ENCODE results near the gene PLIN5.

Gene PLIN5

DNA sequence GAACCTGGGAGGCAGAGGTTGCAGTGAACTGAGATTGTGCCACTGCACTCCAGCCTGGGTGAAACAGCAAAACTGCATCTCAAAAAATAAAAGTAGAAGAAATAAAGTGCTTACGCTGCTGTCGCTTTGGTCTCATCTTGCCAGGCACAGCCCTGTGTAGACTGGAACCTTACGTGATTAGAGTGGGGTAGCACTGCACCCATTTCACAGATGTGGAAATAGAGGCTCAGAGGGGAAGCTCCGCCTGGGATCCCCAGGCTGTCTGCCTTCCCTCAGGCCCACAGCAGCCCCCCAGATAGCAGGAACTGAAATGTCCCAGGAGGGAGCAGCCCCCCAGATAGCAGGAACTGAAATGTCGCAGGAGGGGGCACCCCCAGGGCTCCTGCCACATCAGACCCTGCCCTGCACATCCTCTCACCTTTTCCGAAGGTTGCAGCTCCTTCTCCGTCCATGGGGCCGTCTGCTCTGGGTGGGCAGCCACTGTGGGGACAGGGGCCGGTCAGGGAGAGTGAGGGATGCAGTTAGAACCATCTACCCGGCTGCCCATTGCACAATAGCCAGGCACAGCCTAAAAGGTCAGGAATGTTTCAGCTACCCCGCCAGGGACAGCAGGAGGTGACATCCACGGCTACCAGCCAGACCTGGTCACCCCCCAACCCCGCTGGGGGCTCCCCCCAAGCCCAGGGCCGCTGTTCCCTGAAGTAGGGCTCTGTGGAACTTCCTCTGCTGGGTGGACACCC is 18.7 kb downstream of the PLIN5 start:
- TF ChIP-seq POLR2AphosphoS5 (IDR thresholded peaks at IDR 0.05; ENCODE audit: low read depth, low read length) (no peak), POLR2A (IDR thresholded peaks at IDR 0.05; ENCODE audit: low read depth, low read length) (no peak), TAF1 (IDR thresholded peaks at IDR 0.05; ENCODE audit: borderline replicate concordance, low read depth, low read length) (no peak)
- no peak for DNase-seq (ENCODE audit: insufficient read length)
- no peak for FAIRE-seq

GRCh38 chr19:4515732-4516131 is 19.3 kb downstream of the PLIN5 start:
- FAIRE-seq (no peak), DNase-seq (ENCODE audit: insufficient read length) (no peak)
- TF ChIP-seq POLR2A (IDR thresholded peaks at IDR 0.05; ENCODE audit: low read depth, low read length) = no peak
- no peak for TF ChIP-seq TAF1 (IDR thresholded peaks at IDR 0.05; ENCODE audit: borderline replicate concordance, low read depth, low read length)
- TF ChIP-seq POLR2AphosphoS5 (IDR thresholded peaks at IDR 0.05; ENCODE audit: low read depth, low read length) = no peak

- DNase-seq (ENCODE audit: insufficient read length) (no peak), FAIRE-seq (no peak)
- TF ChIP-seq POLR2AphosphoS5 (IDR thresholded peaks at IDR 0.05; ENCODE audit: low read depth, low read length) (no peak), TAF1 (IDR thresholded peaks at IDR 0.05; ENCODE audit: borderline replicate concordance, low read depth, low read length) (no peak), POLR2A (IDR thresholded peaks at IDR 0.05; ENCODE audit: low read depth, low read length) (no peak)
These were observed 21.8 kb downstream of the PLIN5 start for GRCh38 chr19:4513248-4513647.

DNA sequence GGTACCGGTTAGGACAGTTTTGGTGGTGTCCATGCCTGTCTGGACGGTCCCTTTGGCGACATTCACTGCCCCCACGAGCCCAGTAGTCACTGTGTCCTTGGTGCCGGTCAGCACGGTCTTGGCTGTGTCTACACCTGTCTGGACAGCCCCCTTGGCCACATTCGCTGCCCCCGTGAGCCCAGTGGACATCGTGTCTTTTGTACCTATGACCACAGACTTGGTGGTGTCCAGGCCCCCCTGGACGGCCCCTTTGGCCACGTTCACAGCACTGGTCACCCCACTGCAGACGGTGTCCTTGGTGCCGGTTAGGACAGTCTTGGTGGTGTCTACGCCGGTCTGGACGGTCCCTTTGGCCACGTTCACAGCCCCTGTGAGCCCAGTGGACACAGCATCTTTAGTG is 23.0 kb downstream of the PLIN5 start:
- TF ChIP-seq POLR2AphosphoS5 (IDR thresholded peaks at IDR 0.05; ENCODE audit: low read depth, low read length) (no peak), POLR2A (IDR thresholded peaks at IDR 0.05; ENCODE audit: low read depth, low read length) (no peak)
- DNase-seq (ENCODE audit: insufficient read length) (no peak), FAIRE-seq (no peak)

- TF ChIP-seq POLR2A (IDR thresholded peaks at IDR 0.05; ENCODE audit: low read depth, low read length) = no peak
- TF ChIP-seq TAF1 (IDR thresholded peaks at IDR 0.05; ENCODE audit: borderline replicate concordance, low read depth, low read length) = no peak
- TF ChIP-seq POLR2AphosphoS5 (IDR thresholded peaks at IDR 0.05; ENCODE audit: low read depth, low read length) = no peak
- DNase-seq (ENCODE audit: insufficient read length) (no peak), FAIRE-seq (no peak)
These were observed 23.5 kb downstream of the PLIN5 start for GRCh38 chr19:4511300-4512054.

GRCh38 chr19:4510435-4511255 is 24.4 kb downstream of the PLIN5 start:
- no peak for FAIRE-seq
- TF ChIP-seq TAF1 (IDR thresholded peaks at IDR 0.05; ENCODE audit: borderline replicate concordance, low read depth, low read length) = no peak
- TF ChIP-seq POLR2A (IDR thresholded peaks at IDR 0.05; ENCODE audit: low read depth, low read length) = no peak
- no peak for TF ChIP-seq POLR2AphosphoS5 (IDR thresholded peaks at IDR 0.05; ENCODE audit: low read depth, low read length)

DNA sequence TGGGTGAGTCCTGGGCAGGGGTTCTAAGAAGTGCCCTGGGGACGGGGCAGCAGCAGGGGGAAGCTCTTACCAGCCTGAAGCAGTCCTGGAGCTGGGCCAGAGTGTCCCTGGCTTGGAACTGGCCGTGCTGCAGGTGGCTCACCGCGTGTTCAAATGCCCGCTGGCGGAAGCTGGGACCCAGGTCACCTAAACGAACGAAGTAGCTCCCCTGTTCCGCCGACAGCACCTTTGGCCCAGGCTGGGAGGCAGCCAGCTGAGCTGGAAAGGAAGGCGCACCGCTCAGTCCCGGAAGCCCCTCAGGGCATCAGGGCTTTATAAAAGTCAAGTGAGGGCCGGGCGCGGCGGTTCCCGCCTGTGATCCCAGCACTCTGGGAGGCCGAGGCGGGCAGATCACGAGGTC is 26.3 kb downstream of the PLIN5 start:
- DNase-seq (ENCODE audit: insufficient read length) = no peak
- no peak for FAIRE-seq
- no peak for TF ChIP-seq TAF1 (IDR thresholded peaks at IDR 0.05; ENCODE audit: borderline replicate concordance, low read depth, low read length)
- no peak for TF ChIP-seq POLR2A (IDR thresholded peaks at IDR 0.05; ENCODE audit: low read depth, low read length)

More at GRCh38 chr19:4510435-4511255, 24.4 kb downstream of the PLIN5 start:
- DNase-seq (ENCODE audit: insufficient read length) = no peak

DNA sequence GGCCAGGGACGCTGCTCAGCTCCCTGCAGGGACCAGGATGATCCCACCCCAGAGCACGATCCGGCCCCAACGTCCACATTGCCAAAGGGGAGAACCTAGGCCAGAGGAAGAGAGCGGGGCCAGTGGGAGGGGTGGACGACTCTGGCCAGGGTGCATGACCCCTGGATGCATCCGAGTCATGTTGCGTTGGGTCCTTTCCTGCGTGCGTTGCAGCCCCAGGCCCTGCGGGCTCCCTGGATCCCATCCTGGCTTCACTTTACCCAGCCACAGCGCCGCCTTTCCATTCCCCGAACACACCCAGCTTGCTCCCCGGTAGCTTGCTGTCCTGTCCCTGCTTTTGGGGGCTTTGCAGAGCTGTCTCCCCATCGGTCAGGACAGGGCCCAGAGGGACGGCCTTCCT is 27.2 kb downstream of the PLIN5 start:
- DNase-seq (ENCODE audit: insufficient read length) (no peak), FAIRE-seq (no peak)
- TF ChIP-seq POLR2A (IDR thresholded peaks at IDR 0.05; ENCODE audit: low read depth, low read length) (no peak), POLR2AphosphoS5 (IDR thresholded peaks at IDR 0.05; ENCODE audit: low read depth, low read length) (no peak), TAF1 (IDR thresholded peaks at IDR 0.05; ENCODE audit: borderline replicate concordance, low read depth, low read length) (no peak)

- FAIRE-seq (no peak), DNase-seq (ENCODE audit: insufficient read length) (no peak)
- TF ChIP-seq POLR2AphosphoS5 (IDR thresholded peaks at IDR 0.05; ENCODE audit: low read depth, low read length) = no peak
- no peak for TF ChIP-seq POLR2A (IDR thresholded peaks at IDR 0.05; ENCODE audit: low read depth, low read length)
- TF ChIP-seq TAF1 (IDR thresholded peaks at IDR 0.05; ENCODE audit: borderline replicate concordance, low read depth, low read length) = no peak
These were observed 27.9 kb downstream of the PLIN5 start for GRCh38 chr19:4507150-4507452.

DNA sequence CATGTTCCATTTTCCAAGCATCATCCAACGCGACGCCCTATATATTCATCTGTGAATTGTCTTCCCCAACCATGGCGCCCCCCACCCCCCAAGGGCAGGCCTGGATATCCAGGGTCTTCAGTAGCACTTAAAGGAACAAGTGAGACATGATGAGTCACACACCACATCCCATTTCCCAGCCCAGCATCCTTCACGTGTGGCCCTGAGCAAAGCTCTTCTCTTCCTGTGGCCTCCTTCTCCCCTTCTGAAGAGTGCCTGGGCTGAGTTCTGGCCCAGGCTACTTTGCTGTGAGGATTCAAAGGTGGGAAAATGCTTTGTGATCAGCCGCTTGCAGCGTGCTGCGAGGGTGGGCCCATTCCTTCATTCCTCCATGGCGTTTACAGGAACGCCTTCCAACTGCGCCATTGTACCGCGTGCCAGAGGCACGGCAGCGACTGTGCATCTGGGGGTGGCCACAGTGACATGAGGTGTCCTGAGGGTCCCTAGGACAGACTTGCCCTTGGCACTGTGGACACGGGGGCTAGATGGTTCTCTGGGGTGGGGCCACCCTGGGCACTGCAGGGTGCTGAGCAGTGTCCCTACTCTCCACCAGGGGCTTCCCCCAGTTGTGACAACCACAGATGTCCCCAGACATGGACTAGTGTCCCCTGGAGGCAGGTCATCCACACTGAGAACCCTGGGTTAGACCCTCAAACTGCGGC is 28.4 kb downstream of the PLIN5 start:
- no peak for TF ChIP-seq TAF1 (IDR thresholded peaks at IDR 0.05; ENCODE audit: borderline replicate concordance, low read depth, low read length)
- no peak for TF ChIP-seq POLR2AphosphoS5 (IDR thresholded peaks at IDR 0.05; ENCODE audit: low read depth, low read length)
- no peak for TF ChIP-seq POLR2A (IDR thresholded peaks at IDR 0.05; ENCODE audit: low read depth, low read length)
- DNase-seq (ENCODE audit: insufficient read length) = no peak
- no peak for FAIRE-seq
